GM21367 (cell line): Measurements from ENCODE around the gene SPTLC3.

Experiments
- ATAC-seq: cut with Tn5 transposase; IDR thresholded peaks from one replicate; pipeline ENCODE4 v1.9.1; 2021; ENCODE audit not compliant: unreplicated experiment

Gene SPTLC3

DNA sequence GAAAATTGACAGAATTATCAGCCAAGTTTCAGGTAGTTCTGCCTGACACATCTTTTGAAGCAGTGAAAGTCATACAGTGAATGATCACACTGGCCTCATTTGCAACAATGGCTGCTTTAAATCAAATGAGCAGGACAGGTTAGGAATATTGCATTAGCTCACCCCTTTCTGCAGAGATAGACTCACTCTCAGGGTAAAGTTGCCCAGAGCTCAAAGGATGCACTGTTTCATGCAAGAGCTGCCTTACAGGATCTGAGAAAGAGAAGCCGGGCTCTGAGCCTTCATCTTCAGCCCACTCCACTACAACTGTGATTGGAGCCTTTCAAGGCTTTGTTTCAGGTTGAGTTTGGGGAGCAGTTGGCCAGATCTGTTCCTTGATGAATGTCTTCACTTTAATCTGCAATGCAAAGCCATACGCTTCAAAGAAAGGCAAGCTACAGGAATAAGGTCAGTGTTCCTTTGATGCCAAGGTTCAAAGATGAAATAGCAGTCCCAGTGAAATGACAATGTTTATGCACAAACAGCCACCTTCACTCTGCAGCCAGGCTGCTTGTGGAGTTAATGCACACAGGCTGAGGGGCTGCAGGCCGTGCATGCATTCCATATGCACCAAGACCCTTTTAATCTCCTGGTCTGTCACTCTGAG lies 121.4 kb downstream of the SPTLC3 start:
- ATAC-seq = no peak

DNA sequence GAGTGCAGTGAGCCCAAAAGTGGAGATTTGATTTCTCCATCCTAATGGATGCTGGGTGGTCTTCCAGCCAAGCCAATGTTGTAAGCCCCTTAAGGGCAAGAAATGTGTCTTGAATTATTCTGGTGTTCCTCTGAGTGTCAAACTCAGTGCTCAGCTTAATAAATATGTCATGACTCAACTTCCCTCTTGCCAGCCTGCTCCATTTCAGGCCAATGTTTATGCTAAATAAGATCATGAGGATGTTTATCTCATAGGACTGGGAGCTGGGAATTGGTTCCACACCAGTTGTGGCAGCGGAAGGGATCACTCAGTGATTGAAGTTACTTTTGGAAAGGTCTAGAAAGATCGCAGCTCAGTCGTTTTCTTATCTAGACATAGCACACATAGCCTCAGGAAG lies 121.9 kb downstream of the SPTLC3 start:
- no peak for ATAC-seq

DNA sequence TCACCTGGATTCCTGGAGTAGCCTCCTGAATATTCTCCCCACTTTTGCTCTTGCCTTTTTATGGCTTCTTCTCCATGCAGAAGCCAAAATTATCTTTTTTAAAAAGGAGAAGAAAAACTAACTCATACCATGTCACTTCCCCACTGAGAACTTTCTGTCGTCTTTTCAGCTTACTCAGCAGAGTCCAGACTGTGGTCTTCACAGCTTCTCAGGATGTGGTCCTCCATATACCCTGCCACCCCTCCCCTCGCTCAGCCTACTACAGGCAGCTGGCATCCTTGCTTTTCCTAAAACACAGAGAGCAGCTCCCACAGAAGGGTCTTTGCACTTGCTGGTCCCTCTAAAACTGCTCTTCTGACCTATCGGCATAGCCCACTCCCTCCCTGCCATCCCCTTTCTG lies 122.9 kb downstream of the SPTLC3 start:
- ATAC-seq = no peak

DNA sequence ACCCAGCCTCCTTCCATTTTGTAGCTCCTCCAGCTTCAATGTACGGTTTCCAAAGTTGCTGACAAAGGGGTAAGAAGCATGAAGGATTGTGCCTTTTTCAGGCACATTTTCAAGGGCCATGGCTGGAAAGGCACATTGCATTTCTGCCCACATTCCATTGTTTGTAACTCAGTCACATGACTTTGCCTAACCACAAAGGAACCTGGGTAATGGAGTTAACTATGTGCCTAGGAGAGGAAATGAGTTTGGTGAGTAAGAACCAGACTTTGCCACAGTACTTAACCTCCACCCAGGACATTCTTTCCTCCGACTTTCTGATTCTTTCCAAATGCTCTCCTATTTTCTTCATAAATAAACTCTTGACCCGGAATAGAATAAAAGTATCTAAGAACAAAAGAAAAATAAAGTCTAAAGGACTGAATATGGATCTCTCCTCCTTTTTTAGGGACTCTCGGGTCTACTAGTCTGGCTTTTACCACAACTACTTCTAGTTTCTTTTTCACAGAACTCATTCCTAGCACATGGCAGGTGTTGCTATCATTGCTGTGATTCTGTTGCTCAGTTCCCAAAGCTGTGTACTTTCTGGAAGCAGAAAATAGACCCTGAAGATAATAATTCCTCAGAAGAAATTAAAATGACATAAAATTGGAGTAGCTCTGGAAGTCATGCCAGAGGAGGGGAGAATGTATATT lies 130.8 kb downstream of the SPTLC3 start:
- no peak for ATAC-seq

DNA sequence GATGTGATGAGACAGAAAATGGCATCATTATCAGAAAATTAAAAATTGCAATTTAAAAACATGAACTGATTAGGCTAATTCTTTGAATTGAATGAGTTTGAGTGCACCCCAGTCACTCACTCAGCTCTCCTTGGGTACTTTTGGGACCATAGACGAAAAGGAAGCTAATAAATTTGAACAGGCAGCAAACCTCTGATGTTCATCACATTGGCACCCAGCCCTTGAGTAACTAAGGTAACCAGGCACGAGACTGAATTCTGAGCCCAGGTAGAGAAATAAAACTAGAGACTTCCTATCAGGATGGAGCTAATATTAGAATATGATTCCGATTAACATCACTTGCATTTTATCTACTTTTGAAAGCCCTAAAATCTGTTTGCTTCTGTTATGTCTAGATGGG lies 131.4 kb downstream of the SPTLC3 start:
- no peak for ATAC-seq

DNA sequence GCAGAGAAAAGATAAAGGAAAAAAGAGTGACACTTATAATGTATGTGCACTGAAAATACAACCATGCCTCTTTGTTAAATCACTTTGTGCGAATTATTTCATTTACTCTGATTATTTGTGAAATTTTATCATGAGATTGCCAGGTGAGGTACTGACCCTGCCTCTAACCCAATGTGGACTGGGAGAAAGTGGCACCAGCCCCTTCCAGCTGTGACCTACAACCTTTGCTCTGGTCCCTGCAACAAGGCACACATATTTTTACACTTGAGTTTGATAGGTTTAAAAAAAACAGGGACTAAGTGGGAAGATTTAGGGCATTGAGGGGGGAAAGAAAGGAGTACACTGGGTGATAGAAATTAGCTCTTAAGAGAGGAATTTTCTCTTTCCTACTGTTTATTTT lies 132.0 kb downstream of the SPTLC3 start:
- no peak for ATAC-seq

DNA sequence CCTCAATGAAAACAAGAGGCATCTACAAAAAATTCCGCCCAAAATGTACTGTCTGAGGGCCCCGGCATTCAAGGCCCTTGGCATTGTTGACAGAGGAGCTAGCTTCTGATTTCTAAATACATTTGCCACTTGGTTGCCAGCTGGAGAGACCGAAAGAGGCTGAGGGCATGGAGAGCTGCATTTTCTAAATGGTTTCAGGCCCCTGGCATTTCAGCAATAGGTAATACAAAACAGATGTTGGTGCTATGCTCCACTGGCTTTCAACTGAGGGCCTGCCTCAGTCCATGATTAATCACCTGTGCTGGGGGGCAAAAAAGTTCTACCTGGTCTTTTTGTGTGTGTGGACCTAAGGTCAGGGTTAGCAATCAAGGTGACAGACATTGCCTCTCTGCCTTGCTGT lies 132.8 kb downstream of the SPTLC3 start:
- no peak for ATAC-seq

DNA sequence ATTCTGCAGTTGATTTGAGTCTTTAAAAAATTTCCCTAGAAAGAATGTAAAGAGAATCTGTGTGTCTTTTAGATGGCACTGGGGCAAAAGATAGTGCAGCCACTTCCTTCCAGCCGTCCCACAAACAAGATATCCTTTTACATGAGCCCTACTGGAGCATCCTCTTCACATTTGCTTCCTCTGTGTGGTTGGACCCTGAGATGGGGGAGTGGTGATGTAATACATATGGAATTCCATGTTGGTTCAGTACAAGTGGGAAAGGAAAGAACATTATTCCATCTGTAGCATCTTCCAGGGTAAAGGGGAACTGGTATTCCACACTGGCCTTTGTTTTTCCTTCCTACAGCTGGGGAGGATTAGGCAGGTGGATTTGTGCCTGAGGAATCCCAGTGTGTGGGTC lies 133.4 kb downstream of the SPTLC3 start:
- no peak for ATAC-seq

DNA sequence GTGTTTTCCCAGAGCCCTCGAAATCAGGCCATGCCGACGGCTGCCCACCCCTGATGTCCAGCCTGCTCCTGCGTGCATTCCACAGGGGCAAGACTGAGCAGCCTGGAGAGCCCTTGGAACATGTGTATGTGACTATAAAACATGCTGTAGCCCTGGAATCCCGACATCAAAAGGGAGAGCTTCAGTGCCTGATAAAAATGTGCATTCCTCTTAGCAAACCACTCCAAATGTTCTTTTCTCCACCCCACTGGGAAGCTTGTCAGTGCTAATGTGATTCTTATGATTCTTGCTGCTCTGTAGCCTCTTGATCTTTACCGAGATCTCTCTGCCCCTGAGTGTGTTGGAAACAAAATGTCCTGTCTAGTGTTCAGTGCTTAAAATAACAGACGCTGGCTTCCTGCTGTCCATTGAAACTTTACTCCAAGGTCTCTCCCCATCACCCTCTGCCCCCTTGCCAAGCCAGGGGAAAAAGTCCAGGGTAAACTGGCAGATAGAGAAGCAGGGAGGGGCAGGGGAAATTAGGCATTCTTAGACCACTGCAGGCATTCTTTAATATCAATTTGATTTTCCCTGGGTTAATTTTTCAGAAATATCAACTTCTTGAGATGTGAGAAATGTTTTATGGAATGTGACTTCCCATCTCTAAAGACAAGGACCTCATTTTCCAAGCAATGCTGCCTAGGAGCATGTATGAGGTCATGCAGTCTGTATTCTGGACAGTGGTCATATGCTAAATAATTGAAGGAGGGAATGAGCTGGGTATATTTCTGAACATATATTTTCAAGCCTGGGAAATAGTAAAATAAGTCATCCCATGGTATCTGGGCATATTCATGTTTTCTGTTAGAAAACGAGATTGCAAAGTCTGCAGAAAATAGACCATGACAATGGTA lies 138.5 kb downstream of the SPTLC3 start:
- no peak for ATAC-seq

DNA sequence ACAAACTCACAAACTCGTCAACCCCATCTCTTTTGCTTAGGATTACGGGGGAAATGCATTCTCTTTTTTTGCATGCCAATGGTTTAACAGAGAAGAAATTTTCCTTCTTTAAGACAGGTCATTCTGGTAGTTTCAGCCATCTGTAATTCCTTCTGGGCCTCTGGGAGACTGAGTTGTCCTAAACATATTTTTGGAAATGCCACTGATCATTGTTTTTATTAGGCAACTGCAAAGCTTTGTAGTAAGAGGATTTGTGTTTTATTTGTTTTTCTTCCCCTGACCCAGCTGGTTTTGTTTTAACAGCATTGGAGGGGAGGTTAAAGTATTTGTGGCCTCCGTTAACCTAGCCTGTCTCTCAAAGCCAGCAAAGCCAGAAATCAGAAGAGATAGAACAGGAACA lies 139.2 kb downstream of the SPTLC3 start:
- no peak for ATAC-seq

DNA sequence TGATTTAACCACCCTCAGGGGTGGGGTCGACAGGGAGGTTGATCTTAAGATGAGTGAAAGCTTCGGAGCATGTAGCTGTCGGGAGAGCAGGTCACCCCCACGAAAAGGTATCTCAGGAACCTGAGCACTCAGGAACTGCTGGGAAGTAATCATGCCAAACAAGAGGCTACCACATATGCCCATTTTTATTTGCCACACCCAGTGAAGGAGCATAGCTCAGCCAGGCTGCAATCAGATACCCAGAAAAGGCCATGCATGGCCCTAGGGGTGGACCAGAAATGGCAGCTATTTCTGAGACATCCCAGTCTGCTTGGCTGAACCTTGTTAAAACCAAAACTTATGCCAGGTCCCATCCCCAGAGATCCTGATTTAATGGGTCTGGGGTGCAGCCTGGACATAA lies 139.6 kb downstream of the SPTLC3 start:
- no peak for ATAC-seq

DNA sequence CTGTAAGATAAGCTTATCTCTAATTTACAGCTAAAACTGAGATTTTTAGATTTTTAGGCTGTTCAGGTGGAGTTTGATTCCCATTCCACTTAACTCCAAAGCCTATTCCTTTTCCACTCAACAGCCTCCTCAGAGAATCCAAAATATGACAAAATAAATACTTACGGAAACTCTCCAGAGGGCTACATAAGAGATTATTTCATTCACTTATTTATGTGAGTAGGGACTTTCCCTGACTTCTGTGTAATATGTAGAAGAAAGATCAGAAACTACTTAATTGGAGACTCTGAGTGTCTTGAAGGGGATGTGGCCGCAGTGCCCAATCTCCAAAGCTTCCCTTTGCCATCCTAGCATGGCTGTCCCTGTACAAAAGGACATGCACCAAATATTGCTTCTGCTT lies 140.2 kb downstream of the SPTLC3 start:
- ATAC-seq = no peak

DNA sequence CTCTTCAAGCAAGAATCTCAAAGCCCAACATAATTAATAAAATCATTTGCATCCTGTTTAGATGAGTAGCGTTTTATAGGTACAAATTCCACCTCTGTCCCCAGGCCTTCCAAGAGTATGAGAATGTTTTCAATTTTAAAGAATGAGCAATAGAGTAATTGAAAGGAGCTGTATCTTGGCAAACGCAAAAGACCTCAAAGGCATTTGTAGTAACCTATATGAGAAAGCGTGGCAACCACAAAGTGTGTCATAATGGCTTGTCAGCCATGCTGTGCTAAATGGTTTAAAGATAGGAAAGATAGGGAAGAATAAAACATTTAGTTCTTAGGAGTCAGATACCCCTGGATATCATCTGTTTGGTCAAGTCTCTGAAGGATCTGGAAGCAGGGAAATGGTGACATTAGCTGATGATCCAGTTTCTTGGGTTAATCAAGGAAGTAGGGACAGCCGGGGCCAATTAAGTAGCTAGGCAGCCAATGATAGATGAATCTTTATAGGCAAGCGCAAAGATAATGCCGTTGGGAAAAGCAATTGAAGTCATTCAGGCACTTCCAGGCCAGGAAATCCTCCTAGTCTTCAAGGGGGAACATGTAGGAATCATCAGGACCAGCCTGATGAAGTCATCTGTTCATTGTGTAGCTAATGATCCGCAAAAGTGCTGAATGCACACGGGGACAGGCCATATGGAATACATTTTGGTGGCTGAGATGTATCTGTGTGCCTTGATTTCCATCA lies 140.8 kb downstream of the SPTLC3 start:
- no peak for ATAC-seq

DNA sequence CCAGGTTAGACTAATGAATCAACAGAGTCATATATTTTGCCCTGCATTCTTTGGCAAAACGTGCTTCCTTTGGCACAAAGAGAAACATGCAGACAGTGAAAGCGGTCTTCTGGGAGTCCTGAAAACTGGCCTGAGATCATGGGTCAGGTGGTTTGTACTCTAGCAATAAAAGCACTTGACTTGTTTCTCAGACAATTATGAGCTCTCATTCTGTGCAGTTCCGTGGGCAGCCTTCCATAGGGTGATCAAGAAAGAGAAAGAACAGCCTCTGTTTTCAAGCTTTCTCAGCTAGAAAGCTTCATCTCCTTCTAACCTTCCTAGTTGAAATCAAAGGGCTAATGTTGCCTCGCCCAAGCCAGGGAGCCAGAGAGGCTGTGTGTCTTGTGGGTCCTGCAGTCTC lies 149.6 kb downstream of the SPTLC3 start:
- ATAC-seq = no peak

DNA sequence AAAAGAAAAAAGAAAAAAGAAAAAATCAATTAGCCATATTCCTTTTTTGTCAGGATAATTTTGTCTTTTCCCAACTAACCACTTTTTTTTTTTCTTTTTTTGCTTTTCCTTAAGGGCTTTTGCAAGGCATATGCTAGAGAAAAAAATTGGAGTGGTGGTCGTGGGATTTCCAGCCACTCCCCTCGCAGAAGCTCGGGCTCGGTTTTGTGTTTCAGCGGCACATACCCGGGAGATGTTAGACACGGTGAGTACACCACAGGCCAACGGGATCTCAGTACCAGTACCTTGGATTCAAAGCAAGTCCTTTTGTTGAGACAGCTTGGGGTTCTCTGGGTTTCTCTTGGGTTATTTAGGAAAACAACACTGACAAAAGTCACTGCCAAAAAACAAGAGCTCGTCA lies 151.1 kb downstream of the SPTLC3 start:
- no peak for ATAC-seq

DNA sequence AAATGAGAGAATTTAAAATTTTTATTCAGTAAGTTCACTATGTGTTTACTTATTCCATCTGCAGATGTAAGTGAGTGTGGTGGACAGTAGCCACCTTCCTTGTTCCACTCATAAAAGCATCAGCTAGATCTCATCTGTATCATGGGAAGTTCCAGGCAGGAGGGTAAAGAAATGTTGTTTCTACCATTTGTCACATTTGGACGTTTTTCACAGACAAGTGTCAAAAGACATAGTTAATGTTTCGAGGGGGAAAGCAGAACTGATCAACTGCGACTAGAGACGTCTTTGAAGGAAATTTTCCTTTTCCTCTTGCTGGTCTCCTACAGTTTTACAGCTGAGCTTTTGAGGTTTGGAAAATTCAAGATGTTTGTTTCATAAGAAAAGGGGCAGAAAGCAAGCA lies 156.4 kb downstream of the SPTLC3 start:
- no peak for ATAC-seq

DNA sequence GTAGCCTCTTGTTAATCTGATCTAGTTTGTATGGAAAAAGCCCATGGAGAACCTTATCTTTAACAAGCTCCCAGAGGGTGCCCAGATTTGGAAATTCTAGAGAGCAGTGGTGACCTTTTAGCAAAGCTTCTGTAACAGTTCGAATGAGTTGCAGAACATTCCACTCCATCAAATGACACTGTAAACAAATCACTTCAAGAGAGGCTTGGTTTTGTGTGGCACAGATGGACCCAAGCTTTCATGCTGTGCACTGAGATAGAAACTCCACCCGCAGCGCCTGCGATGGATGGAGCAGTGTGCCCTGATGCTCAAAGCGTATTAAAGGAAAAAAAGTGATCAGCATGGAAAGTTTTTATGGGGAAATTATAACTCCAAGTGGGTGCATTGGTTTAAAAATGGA lies 157.2 kb downstream of the SPTLC3 start:
- no peak for ATAC-seq

DNA sequence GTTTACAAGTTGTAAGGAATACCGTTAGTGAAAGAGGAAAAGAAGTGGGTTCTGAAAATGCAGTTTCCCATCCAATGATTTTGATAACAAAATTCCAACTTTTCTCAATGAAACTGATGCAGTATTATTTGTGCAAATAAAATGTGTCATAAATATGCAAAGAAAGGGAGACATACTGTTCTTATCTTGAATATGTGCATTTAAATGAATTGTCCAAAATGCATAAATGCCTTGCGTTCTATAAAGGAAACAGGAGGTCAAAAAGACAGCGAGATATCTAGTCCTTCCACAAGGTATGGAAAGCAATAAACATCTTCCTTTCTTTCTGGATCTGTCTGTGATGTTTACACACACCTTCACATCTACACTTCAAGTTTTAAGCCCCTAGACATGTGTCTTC lies 157.7 kb downstream of the SPTLC3 start:
- ATAC-seq = no peak

DNA sequence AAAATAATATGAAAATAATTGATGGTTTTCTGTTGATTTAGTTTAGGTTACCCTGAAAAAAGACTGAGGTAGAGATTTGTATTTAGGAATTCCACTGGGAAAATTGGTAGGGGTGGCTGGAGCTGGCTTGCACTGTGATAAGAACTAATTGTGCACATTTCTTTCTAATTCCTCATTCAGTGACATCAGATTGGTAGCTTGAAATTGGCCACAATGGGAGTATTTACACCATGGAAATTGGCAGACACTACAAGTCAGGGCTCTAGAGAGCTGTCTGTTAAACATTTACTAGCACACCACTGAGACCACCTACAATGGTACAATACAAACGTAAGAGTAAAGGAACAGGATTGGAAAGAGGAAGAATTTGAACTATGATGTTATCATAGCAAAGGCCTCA lies 160.3 kb downstream of the SPTLC3 start:
- ATAC-seq = no peak

DNA sequence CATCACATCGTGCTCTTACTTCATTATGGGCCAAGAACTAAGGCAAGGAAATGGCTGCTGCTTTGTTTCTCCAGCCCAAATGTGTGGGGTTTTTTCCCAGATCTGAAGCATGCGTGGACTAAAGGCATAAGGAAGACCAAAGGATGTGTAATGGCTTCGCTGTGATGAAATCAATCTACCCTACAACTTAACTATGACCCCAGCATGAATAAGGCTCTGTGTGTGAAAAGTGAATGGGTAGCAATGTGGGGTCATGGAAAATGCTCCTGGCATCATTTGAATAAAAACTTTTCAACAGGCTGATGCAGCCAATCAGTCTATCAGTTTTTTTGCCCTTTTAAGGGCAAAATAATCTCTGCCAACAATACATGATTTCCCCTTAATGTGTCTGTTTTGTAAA lies 162.0 kb downstream of the SPTLC3 start:
- ATAC-seq = no peak

DNA sequence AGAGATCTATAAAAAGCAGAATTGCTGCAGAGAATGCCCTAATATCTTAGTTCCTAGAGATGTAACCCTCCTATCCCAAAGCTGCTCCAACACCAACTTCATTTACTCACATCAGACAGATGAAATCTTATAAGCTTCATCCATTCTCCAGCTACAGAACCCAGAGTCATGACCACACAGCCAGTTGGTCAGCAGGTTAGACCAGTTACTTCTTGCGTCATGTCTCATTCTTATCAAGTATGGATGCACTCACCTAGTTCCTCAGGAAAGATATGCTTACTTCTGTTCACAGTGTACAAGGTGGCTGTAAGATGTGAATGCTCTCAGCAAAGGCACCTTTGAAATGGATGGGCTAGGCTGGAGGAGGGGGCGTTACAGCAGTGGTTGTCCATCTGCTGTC lies 164.4 kb downstream of the SPTLC3 start:
- no peak for ATAC-seq
